Caco-2 (cell line): Measurements from ENCODE around the gene HRNR. TPM values are rescaled to one million over a fixed set of nuclear protein-coding genes. Genes with fewer than 3 reads are reported as not detected.

ENCODE experiments used
- BruUV-seq: library from RNA; stranded (reverse); fragments of 400-500 nt; replicated peaks from 2 replicates; lab custom pipeline; 2021; lab: Mats Ljungman, UMichigan
- CTCF ChIA-PET: fragments of 300-600 bp; sonication (Branson Sonifier 250); formaldehyde crosslinking; loops from one replicate; lab custom pipeline; 2022; ENCODE audit warnings: antibody characterized with exemption; lab: Charles Lee
- POLR2A ChIA-PET: fragments of 300-600 bp; sonication (Branson Sonifier 250); formaldehyde crosslinking; loops from one replicate; lab custom pipeline; 2022; ENCODE audit warnings: antibody characterized with exemption; lab: Charles Lee
- DNase-seq, 2 experiments: peaks; one replicate each; pipeline versions ENCODE4 v3.0.0 to v3.0.0-alpha.2; 2020 to 2022
- H3K27me3 ChIP-seq: replicated peaks from 2 replicates; pipeline ENCODE4 v1.6.0; 2011; ENCODE audit warnings: low read length; ENCODE audit not compliant: control insufficient read depth, insufficient read depth
- H3K36me3 ChIP-seq: 2 replicates; pipeline ENCODE4 v1.5.1; 2011; ENCODE audit warnings: low read length; ENCODE audit not compliant: control insufficient read depth, insufficient read depth
- H3K4me1 ChIP-seq: fragments of 250-450 bp; sonication (Bioruptor Pico); 2 replicates; pipeline ENCODE4 v1.5.1; 2020; ENCODE audit warnings: mild to moderate bottlenecking
- H3K4me3 ChIP-seq: 2 replicates; pipeline ENCODE4 v1.5.1; 2011; ENCODE audit warnings: low read depth, mild to moderate bottlenecking, control low read depth, low read length
- H3K9me3 ChIP-seq: fragments of 250-450 bp; sonication (Bioruptor Pico); 2 replicates; pipeline ENCODE4 v1.5.1; 2020; ENCODE audit warnings: mild to moderate bottlenecking, moderate library complexity
- H3K27ac Mint-ChIP-seq: one replicate; pipeline ENCODE4 v1.8.0; 2022; ENCODE audit warnings: mixed read lengths; ENCODE audit not compliant: unreplicated experiment
- H3K27me3 Mint-ChIP-seq: one replicate; pipeline ENCODE4 v1.8.0; 2022; ENCODE audit warnings: mixed read lengths; ENCODE audit not compliant: insufficient read depth, unreplicated experiment
- H3K36me3 Mint-ChIP-seq: one replicate; pipeline ENCODE4 v1.8.0; 2022; ENCODE audit warnings: mild to moderate bottlenecking, mixed read lengths; ENCODE audit not compliant: insufficient read depth, unreplicated experiment
- H3K4me1 Mint-ChIP-seq: one replicate; pipeline ENCODE4 v1.8.0; 2022; ENCODE audit warnings: low read depth, mixed read lengths; ENCODE audit not compliant: unreplicated experiment
- H3K4me3 Mint-ChIP-seq: one replicate; pipeline ENCODE4 v1.8.0; 2022; ENCODE audit warnings: mild to moderate bottlenecking, moderate library complexity, mixed read lengths; ENCODE audit not compliant: unreplicated experiment
- H3K9me3 Mint-ChIP-seq: one replicate; pipeline ENCODE4 v1.8.0; 2022; ENCODE audit warnings: mixed read lengths; ENCODE audit not compliant: unreplicated experiment
- intact Hi-C: fragments of 100-400 bp; cut with micrococcal nuclease; formaldehyde crosslinking; loops from one replicate; pipeline ENCODE4 v1.10.0; 2022; ENCODE audit not compliant: unreplicated experiment
- total RNA-seq: library from RNA; stranded (reverse); gene quantifications from 2 replicates; pipeline ENCODE4 v1.2.3, GENCODE V29; 2022
- TF ChIP-seq, protein P1 (sequence below), 2 experiments: fragments of 200-600 bp in 1 of 2; IDR thresholded peaks; 1 replicate in 1 of 2; 2 replicates in 1 of 2; pipeline versions ENCODE4 v1.5.1 to v1.8.0; 2011 to 2022; ENCODE audit warnings: antibody characterized with exemption in 1 of 2, control low read depth in 1 of 2, inconsistent platforms in 1 of 2, low read depth in 1 of 2, low read length in 1 of 2, mild to moderate bottlenecking in 1 of 2, moderate library complexity in 1 of 2; ENCODE audit not compliant: insufficient read depth in 1 of 2, severe bottlenecking in 1 of 2, unreplicated experiment in 1 of 2

HRNR gene
- total RNA-seq, 1 experiment from 2014 or later = not detected

DNA sequence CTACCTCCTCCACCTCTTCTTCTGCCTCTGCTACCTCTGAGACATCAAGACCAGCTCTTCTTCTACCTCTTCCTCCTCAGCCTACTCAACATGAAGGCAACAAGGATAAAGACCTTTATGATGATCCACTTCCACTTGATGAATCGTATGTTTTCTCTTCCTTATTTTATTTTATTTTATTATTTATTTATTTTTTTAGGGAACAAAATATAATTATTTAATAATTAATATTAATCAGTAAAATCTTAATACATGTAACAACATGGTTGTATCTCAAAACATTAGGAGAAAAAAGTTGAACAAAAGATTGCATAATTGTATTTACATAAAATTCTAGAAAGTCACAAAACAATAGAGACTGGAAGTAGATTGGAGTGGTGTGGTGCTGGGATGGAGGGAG lies 13.1 kb upstream of the HRNR start:
- H3K36me3 ChIP-seq = no peaks in the 10 kb centered on the region
- BruUV-seq = no TSS peak
- Mint-ChIP-seq H3K4me3 (no peak overlapping the region), H3K9me3 (no peaks in the 10 kb centered on the region), H3K36me3 (no peaks in the 10 kb centered on the region), H3K4me1 (no peaks in the 10 kb centered on the region), H3K27me3 (peaks cover 5% of the 10 kb centered on the region), H3K27ac (no peak overlapping the region)
- H3K4me3 ChIP-seq = no peak overlapping the region
- intact Hi-C loops = no loop called here
- DNase-seq = no peak
- H3K9me3 ChIP-seq = no peaks in the 10 kb centered on the region
- TF ChIP-seq, protein P1, sequence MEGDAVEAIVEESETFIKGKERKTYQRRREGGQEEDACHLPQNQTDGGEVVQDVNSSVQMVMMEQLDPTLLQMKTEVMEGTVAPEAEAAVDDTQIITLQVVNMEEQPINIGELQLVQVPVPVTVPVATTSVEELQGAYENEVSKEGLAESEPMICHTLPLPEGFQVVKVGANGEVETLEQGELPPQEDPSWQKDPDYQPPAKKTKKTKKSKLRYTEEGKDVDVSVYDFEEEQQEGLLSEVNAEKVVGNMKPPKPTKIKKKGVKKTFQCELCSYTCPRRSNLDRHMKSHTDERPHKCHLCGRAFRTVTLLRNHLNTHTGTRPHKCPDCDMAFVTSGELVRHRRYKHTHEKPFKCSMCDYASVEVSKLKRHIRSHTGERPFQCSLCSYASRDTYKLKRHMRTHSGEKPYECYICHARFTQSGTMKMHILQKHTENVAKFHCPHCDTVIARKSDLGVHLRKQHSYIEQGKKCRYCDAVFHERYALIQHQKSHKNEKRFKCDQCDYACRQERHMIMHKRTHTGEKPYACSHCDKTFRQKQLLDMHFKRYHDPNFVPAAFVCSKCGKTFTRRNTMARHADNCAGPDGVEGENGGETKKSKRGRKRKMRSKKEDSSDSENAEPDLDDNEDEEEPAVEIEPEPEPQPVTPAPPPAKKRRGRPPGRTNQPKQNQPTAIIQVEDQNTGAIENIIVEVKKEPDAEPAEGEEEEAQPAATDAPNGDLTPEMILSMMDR (IDR thresholded peaks at IDR 0.05; ENCODE audit: insufficient read depth in 1 of 2, low read depth in 1 of 2, low read length in 1 of 2, severe bottlenecking in 1 of 2, unreplicated experiment in 1 of 2) = no peak
- ChIA-PET POLR2A (no interaction called here), CTCF (no interaction called here)
- H3K27me3 ChIP-seq = no peaks in the 10 kb centered on the region
- no peaks in the 10 kb centered on the region for H3K4me1 ChIP-seq

DNA sequence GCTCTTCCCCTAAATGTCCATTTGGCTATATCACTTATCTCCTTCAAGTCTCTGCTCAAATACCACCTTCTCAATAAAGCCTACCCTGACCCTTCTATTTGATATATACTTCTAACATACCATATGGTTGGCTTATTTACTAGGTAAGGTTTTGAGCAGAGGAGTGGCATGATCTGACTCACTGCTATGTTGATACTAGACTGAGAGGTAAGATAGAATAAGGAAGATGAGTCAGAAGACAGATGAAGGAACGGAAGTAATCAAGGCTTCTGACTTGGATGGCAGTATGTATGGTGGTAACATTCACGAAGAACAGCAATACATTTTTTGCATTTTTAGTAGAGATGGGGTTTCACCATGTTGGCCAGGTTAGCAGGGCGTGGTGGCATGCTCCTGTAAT lies 4.8 kb upstream of the HRNR start:
- Histone ChIP-seq H3K9me3 (no peaks in the 10 kb centered on the region), H3K4me3 (no peak overlapping the region), H3K4me1 (no peaks in the 10 kb centered on the region), H3K27me3 (no peaks in the 10 kb centered on the region), H3K36me3 (no peaks in the 10 kb centered on the region)
- H3K36me3 Mint-ChIP-seq = no peaks in the 10 kb centered on the region
- no peak overlapping the region for H3K4me3 Mint-ChIP-seq
- no peak for DNase-seq
- BruUV-seq = no TSS peak
- TF ChIP-seq, protein P1 (IDR thresholded peaks at IDR 0.05; ENCODE audit: insufficient read depth in 1 of 2, low read depth in 1 of 2, low read length in 1 of 2, severe bottlenecking in 1 of 2, unreplicated experiment in 1 of 2) = no peak
- H3K4me1 Mint-ChIP-seq = no peaks in the 10 kb centered on the region
- CTCF ChIA-PET = no interaction called here
- no peak overlapping the region for H3K27ac Mint-ChIP-seq
- H3K9me3 Mint-ChIP-seq = no peaks in the 10 kb centered on the region
- peaks cover 8% of the 10 kb centered on the region for H3K27me3 Mint-ChIP-seq
- POLR2A ChIA-PET = no interaction called here
- intact Hi-C loops = loop anchor here (5.0 kb wide), 1 partner anchor 177 kb away; no protein-coding TSS in a partner anchor

DNA sequence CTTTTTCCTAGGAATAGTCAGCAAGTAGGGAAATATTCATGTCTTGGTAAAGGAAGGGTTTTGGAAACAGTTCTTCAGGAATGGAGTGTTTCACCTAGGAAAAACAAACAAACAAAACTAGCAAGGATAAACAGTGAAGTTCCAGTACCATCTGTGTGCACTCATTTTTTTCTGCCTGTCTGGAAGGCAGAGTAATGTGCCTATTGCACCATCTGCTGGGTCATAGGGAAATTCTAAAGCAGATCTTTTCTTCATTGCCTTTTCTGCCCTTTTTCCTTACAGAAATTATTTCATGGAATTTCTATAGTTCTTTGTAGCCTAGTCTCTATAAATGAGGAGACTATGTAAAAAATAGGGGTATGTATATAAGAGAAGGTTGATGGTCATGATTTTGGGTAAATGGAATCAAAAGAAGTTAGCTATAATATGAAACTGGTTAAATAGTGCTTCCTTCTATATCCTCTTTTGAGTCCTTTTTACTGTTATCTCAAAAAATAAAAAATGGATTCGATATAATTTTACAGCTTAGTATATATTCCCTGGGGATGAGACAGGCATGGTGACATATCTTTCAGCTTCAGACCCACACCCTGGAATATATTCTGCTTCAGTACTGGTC lies 3.4 kb upstream of the HRNR start:
- BruUV-seq = no TSS peak

More for the DNA sequence above, 3.4 kb upstream of the HRNR start:
- no peak overlapping the region for H3K4me3 Mint-ChIP-seq
- H3K4me1 Mint-ChIP-seq = no peaks in the 10 kb centered on the region
- TF ChIP-seq, protein P1 (IDR thresholded peaks at IDR 0.05; ENCODE audit: insufficient read depth in 1 of 2, low read depth in 1 of 2, low read length in 1 of 2, severe bottlenecking in 1 of 2, unreplicated experiment in 1 of 2) = peak in 1 of 2 experiments; percentile 29
- no peak overlapping the region for H3K27ac Mint-ChIP-seq
- Histone ChIP-seq H3K9me3 (no peaks in the 10 kb centered on the region), H3K27me3 (no peaks in the 10 kb centered on the region), H3K36me3 (no peaks in the 10 kb centered on the region), H3K4me1 (no peaks in the 10 kb centered on the region), H3K4me3 (no peak overlapping the region)
- H3K27me3 Mint-ChIP-seq = peaks cover 6% of the 10 kb centered on the region
- no peaks in the 10 kb centered on the region for H3K36me3 Mint-ChIP-seq
- CTCF ChIA-PET = interaction anchor here (0.5 kb wide), 1 partner anchor 178 kb away, joined by 3 read pairs; no protein-coding TSS in a partner anchor
- no peaks in the 10 kb centered on the region for H3K9me3 Mint-ChIP-seq
- POLR2A ChIA-PET = no interaction called here
- intact Hi-C loops = loop anchor here (1.0 to 5.0 kb wide), 2 partner anchors 38 to 175 kb away; no protein-coding TSS in a partner anchor
- DNase-seq = peak in 1 of 2 experiments; percentile 20
